Measurements from ENCODE around the gene NME3. TPM values are rescaled to one million over a fixed set of nuclear protein-coding genes. Genes with fewer than 3 reads are reported as not detected.

The NME3 gene
- total RNA-seq, 1 donor from 2014 or later, result 326 TPM

DNA sequence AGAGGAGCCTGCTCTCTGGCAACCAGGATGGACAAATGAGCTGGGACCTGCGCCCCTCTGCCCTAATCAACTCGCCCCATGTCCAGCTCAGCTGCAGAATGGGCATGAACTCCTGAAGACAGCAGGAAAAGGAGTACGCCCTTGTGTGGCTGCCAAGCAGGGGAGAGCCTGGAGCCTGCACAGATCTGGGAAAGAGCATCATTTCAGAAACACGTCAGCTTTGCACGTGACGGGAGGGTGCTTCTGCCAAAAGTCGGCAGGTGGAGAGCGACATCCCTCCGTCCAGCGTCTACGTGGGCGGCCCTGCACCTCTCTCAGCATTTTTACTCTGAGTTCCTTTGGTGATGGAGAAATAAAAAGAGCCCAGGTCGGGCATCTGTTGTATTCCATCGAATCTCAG is 18.5 kb downstream of the NME3 start:
- Histone ChIP-seq H3K4me3 (no peak overlapping the region), H3K36me3 (peaks cover 54 to 76% of the 10 kb centered on the region in 2 donors), H3K27ac (no peak overlapping the region), H3K9me3 (no peaks in the 10 kb centered on the region), H3K27me3 (no peaks in the 10 kb centered on the region), H3K4me1 (no peaks in the 10 kb centered on the region)
- intact Hi-C loops (cut with DNase I), result no loop called here
- TF ChIP-seq, protein P1, sequence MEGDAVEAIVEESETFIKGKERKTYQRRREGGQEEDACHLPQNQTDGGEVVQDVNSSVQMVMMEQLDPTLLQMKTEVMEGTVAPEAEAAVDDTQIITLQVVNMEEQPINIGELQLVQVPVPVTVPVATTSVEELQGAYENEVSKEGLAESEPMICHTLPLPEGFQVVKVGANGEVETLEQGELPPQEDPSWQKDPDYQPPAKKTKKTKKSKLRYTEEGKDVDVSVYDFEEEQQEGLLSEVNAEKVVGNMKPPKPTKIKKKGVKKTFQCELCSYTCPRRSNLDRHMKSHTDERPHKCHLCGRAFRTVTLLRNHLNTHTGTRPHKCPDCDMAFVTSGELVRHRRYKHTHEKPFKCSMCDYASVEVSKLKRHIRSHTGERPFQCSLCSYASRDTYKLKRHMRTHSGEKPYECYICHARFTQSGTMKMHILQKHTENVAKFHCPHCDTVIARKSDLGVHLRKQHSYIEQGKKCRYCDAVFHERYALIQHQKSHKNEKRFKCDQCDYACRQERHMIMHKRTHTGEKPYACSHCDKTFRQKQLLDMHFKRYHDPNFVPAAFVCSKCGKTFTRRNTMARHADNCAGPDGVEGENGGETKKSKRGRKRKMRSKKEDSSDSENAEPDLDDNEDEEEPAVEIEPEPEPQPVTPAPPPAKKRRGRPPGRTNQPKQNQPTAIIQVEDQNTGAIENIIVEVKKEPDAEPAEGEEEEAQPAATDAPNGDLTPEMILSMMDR (IDR thresholded peaks at IDR 0.05), result no peak
- DNase-seq (ENCODE audit: low spot score in 2 of 2), result no peak

DNA sequence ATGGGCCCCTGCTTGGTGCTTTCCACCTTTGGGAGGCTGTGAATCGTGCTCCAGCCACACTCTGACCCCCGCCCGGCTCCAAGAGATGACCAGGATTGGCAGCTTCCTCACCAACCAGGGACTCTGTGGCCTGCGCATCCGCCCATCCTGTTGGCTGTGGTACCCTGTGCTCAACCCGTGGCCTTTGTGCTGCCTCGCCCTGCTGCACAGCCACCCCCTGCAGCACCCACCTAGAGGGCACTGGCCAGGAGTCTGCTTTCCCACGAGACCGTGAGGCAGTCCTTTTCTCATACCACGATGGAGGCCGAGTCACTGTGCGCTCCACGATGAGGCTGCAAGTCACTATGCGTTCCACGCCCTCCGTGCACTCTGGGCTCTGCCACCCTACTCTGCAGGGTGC is 19.4 kb downstream of the NME3 start:
- H3K9me3 ChIP-seq, result no peaks in the 10 kb centered on the region
- intact Hi-C loops (cut with DNase I), result no loop called here
- H3K36me3 ChIP-seq, result peaks cover 63 to 77% of the 10 kb centered on the region in 2 donors
- no peak for DNase-seq (ENCODE audit: low spot score in 2 of 2)
- H3K4me3 ChIP-seq, result no peak overlapping the region
- H3K27ac ChIP-seq, result no peak overlapping the region
- no peaks in the 10 kb centered on the region for H3K27me3 ChIP-seq
- no peaks in the 10 kb centered on the region for H3K4me1 ChIP-seq
- TF ChIP-seq, protein P1 (IDR thresholded peaks at IDR 0.05), result no peak

DNA sequence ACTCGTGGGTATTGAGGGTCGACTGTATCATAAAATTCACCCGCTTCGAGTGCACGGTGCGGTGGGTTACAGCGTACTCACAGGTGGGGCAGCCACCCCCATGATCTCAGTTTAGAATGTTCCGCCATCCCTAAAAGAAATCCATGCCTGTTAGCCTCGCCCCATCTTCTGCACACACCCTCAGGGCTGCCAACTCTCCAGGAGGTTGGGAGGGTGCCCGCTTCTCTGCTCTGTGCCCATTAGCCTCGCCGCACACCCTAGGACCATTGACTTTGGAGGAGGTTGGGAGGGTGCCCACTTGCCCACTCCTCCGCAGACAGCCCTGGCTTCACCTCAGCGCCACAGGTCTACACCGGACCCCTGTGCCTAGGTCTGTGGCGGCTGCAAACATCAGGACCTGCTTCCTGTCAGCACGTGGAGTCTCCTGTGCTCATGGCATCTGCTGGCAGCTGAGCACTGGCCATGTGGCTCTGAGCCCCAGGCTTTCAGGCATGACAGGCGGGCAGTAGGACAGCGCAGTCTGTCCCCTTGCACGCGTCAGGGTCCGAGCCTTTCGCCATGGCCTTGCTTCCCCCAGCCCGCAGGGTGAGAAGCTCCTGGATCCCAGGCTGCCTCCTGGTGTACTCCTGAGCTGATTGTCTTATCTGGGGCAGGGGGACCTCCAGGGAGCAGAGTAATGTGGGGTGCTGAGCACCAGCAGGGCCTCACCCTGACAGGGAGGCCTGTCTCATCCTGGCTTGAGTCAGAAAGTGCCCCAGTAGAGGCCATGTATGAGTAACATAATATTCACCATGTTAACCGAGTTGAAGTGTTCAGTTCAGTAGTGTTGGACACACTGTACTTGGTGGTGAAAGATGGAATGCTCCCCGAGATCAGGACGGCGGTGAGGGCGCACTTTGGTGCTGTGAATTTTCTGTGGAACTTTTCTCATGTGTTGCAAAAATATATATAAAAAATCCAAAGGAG is 21.9 kb downstream of the NME3 start:
- H3K4me3 ChIP-seq, result no peak overlapping the region
- no peak overlapping the region for H3K27ac ChIP-seq
- intact Hi-C loops (cut with DNase I), result no loop called here
- H3K4me1 ChIP-seq, result no peaks in the 10 kb centered on the region
- no peaks in the 10 kb centered on the region for H3K27me3 ChIP-seq
- peaks cover 74 to 87% of the 10 kb centered on the region in 2 donors for H3K36me3 ChIP-seq
- DNase-seq (ENCODE audit: low spot score in 2 of 2), result no peak
- TF ChIP-seq, protein P1 (IDR thresholded peaks at IDR 0.05), result no peak
- no peaks in the 10 kb centered on the region for H3K9me3 ChIP-seq

DNA sequence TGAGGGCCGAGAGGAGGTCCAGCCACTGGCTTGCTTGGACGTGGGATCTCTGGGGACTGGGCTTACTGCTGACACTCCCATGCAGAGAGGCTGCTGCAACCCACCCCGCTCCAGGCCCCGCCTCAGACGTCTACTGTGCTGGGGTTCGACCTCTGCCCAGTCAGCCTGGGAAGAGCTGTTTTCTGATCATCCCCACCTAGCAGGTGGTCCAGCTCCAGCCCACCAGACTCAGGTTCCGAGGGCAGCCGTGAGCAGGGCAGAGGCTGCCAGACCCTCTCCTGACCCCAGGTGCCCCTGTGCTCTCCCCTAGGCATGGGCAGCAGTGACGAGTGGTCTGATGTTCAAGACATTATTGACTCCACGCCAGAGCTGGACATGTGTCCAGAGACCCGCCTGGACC is 23.4 kb downstream of the NME3 start:
- no peak for DNase-seq (ENCODE audit: low spot score in 2 of 2)
- Histone ChIP-seq H3K36me3 (peaks cover 81 to 92% of the 10 kb centered on the region in 2 donors), H3K4me3 (no peak overlapping the region), H3K9me3 (no peaks in the 10 kb centered on the region), H3K4me1 (no peaks in the 10 kb centered on the region), H3K27me3 (no peaks in the 10 kb centered on the region), H3K27ac (no peak overlapping the region)
- TF ChIP-seq, protein P1 (IDR thresholded peaks at IDR 0.05), result no peak
- intact Hi-C loops (cut with DNase I), result no loop called here

DNA sequence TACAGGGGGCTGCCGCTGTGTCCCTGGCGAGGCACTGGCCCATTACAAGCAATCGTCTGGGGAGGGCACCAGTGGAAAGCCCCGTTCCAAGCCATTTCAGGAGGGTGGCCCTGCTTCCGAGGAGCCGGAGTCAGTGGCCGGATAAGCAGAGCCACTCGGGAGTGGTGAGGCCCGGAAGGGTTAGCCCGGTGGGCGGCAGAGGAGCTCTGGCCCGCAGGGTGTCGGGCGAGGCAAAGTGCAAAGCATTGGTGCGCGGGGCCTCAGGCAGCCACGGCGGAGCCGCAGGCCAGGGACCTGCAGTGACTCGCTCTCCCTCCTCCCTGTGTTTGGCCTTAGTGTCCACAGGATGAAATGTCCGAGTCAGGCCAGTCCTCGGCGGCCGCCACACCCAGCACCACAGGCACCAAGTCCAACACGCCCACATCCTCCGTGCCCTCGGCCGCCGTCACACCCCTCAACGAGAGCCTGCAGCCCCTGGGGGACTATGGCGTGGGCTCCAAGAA is 24.6 kb downstream of the NME3 start:
- Histone ChIP-seq H3K27ac (no peak overlapping the region), H3K27me3 (no peaks in the 10 kb centered on the region), H3K4me1 (no peaks in the 10 kb centered on the region), H3K4me3 (no peak overlapping the region), H3K36me3 (peaks cover 74 to 80% of the 10 kb centered on the region in 2 donors), H3K9me3 (no peaks in the 10 kb centered on the region)
- DNase-seq (ENCODE audit: low spot score in 2 of 2), result no peak
- intact Hi-C loops (cut with DNase I), result no loop called here
- TF ChIP-seq, protein P1 (IDR thresholded peaks at IDR 0.05), result no peak
